ENCODE data around the gene PRKCA.

Gene PRKCA

GRCh38 chr17:66667491-66668030 lies 365.1 kb downstream of the PRKCA start:
- in situ Hi-C loops (cut with MboI; ENCODE audit: low sequenced_read_pairs) = no loop called here

- in situ Hi-C loops (cut with MboI; ENCODE audit: low sequenced_read_pairs) = no loop called here
These were observed 367.8 kb downstream of the PRKCA start for GRCh38 chr17:66670206-66670605.

GRCh38 chr17:66671156-66671555 lies 368.7 kb downstream of the PRKCA start:
- in situ Hi-C loops (cut with MboI; ENCODE audit: low sequenced_read_pairs) = no loop called here

- in situ Hi-C loops (cut with MboI; ENCODE audit: low sequenced_read_pairs) = no loop called here
These were observed 371.4 kb downstream of the PRKCA start for GRCh38 chr17:66673668-66674276.

GRCh38 chr17:66675273-66675990 lies 373.0 kb downstream of the PRKCA start:
- in situ Hi-C loops (cut with MboI; ENCODE audit: low sequenced_read_pairs) = no loop called here

- in situ Hi-C loops (cut with MboI; ENCODE audit: low sequenced_read_pairs) = no loop called here
These were observed 373.6 kb downstream of the PRKCA start for GRCh38 chr17:66675991-66676371.

- in situ Hi-C loops (cut with MboI; ENCODE audit: low sequenced_read_pairs) = no loop called here
These were observed 374.0 kb downstream of the PRKCA start for GRCh38 chr17:66676421-66676820.

GRCh38 chr17:66677201-66677981 lies 375.0 kb downstream of the PRKCA start:
- in situ Hi-C loops (cut with MboI; ENCODE audit: low sequenced_read_pairs) = no loop called here

GRCh38 chr17:66678061-66678460 lies 375.6 kb downstream of the PRKCA start:
- in situ Hi-C loops (cut with MboI; ENCODE audit: low sequenced_read_pairs) = no loop called here

GRCh38 chr17:66678827-66679226 lies 376.4 kb downstream of the PRKCA start:
- in situ Hi-C loops (cut with MboI; ENCODE audit: low sequenced_read_pairs) = no loop called here

- in situ Hi-C loops (cut with MboI; ENCODE audit: low sequenced_read_pairs) = no loop called here
These were observed 377.5 kb downstream of the PRKCA start for GRCh38 chr17:66679631-66680517.

GRCh38 chr17:66682283-66682682 lies 379.9 kb downstream of the PRKCA start:
- in situ Hi-C loops (cut with MboI; ENCODE audit: low sequenced_read_pairs) = no loop called here

GRCh38 chr17:66684261-66684660 lies 381.8 kb downstream of the PRKCA start:
- in situ Hi-C loops (cut with MboI; ENCODE audit: low sequenced_read_pairs) = no loop called here

- in situ Hi-C loops (cut with MboI; ENCODE audit: low sequenced_read_pairs) = no loop called here
These were observed 382.3 kb downstream of the PRKCA start for GRCh38 chr17:66684731-66685130.

- in situ Hi-C loops (cut with MboI; ENCODE audit: low sequenced_read_pairs) = no loop called here
These were observed 384.2 kb downstream of the PRKCA start for GRCh38 chr17:66686601-66687000.

GRCh38 chr17:66687570-66688284 lies 385.3 kb downstream of the PRKCA start:
- in situ Hi-C loops (cut with MboI; ENCODE audit: low sequenced_read_pairs) = no loop called here

GRCh38 chr17:66689221-66689620 lies 386.8 kb downstream of the PRKCA start:
- in situ Hi-C loops (cut with MboI; ENCODE audit: low sequenced_read_pairs) = no loop called here

- in situ Hi-C loops (cut with MboI; ENCODE audit: low sequenced_read_pairs) = no loop called here
These were observed 387.8 kb downstream of the PRKCA start for GRCh38 chr17:66690166-66690565.

GRCh38 chr17:66691644-66692420 lies 389.4 kb downstream of the PRKCA start:
- in situ Hi-C loops (cut with MboI; ENCODE audit: low sequenced_read_pairs) = no loop called here

- in situ Hi-C loops (cut with MboI; ENCODE audit: low sequenced_read_pairs) = no loop called here
These were observed 389.9 kb downstream of the PRKCA start for GRCh38 chr17:66692421-66692690.
